Activated T-helper 1 cell treated with anti-CD3 and anti-CD28 coated beads, Interleukin-12 subunit alpha, Interleukin-12 subunit beta, Interleukin-2, Interleukin-4 antibody, amounts not matched to agents 30 ng/mL and 10 ng/mL and 1 ng/mL, durations not matched to agents 14 hours and 24 hours and 36 hours (primary cell): ENCODE results near the gene MIA3. TPM values are rescaled to one million over a fixed set of nuclear protein-coding genes. Genes with fewer than 3 reads are reported as not detected.
A peak's percentile ranks its signal among the peaks of the same experiment; 100 is the strongest.
"Not testable (repeated sequence)": the region's sequence is repeated elsewhere in the genome, so short reads cannot be mapped to it uniquely, and the experiment has no call there.

Experiments used
- DNase-seq: peaks from one replicate; pipeline ENCODE4 v3.0.0; 2021; ENCODE audit warnings: low spot score
- H3K27ac Mint-ChIP-seq: one replicate; pipeline ENCODE4 v1.8.0; 2021; ENCODE audit warnings: mild to moderate bottlenecking, mixed read lengths
- H3K27me3 Mint-ChIP-seq: one replicate; pipeline ENCODE4 v1.8.0; 2022; ENCODE audit warnings: mild to moderate bottlenecking, moderate library complexity, mixed read lengths; ENCODE audit not compliant: insufficient read depth
- H3K36me3 Mint-ChIP-seq: one replicate; pipeline ENCODE4 v1.8.0; 2021; ENCODE audit warnings: low read depth, mixed read lengths
- H3K4me1 Mint-ChIP-seq: one replicate; pipeline ENCODE4 v1.8.0; 2021; ENCODE audit warnings: low read depth, mixed read lengths
- H3K4me3 Mint-ChIP-seq: one replicate; pipeline ENCODE4 v1.8.0; 2021; ENCODE audit warnings: mild to moderate bottlenecking, moderate library complexity, mixed read lengths
- H3K9me3 Mint-ChIP-seq: one replicate; pipeline ENCODE4 v1.8.0; 2021; ENCODE audit warnings: mixed read lengths
- intact Hi-C: fragments of 100-400 bp; cut with micrococcal nuclease; formaldehyde crosslinking; loops from one replicate; pipeline ENCODE4 v1.15.1; 2024
- total RNA-seq: library from RNA; stranded (reverse); gene quantifications from 2 replicates; pipeline ENCODE4 v1.2.3, GENCODE V29; 2022

MIA3 gene
- total RNA-seq, 1 donor from 2014 or later, result 42.8 TPM

- H3K27me3 Mint-ChIP-seq, result no peaks in the 10 kb centered on the region
- H3K9me3 Mint-ChIP-seq, result no peaks in the 10 kb centered on the region
- intact Hi-C loops, result loop anchor here (1.0 to 10.0 kb wide), 6 partner anchors 58 to 1780 kb away; partner anchors contain the start of gene WDR26
- H3K4me3 Mint-ChIP-seq, result peak overlapping the region; percentile 5
- H3K36me3 Mint-ChIP-seq, result peaks cover 76% of the 10 kb centered on the region
- DNase-seq, result peak; percentile 73
- peak overlapping the region; percentile 61 for H3K27ac Mint-ChIP-seq
- peaks cover 59% of the 10 kb centered on the region for H3K4me1 Mint-ChIP-seq
Measured at GRCh38 chr1:222654849-222655248, 37.0 kb downstream of the MIA3 start.

DNA sequence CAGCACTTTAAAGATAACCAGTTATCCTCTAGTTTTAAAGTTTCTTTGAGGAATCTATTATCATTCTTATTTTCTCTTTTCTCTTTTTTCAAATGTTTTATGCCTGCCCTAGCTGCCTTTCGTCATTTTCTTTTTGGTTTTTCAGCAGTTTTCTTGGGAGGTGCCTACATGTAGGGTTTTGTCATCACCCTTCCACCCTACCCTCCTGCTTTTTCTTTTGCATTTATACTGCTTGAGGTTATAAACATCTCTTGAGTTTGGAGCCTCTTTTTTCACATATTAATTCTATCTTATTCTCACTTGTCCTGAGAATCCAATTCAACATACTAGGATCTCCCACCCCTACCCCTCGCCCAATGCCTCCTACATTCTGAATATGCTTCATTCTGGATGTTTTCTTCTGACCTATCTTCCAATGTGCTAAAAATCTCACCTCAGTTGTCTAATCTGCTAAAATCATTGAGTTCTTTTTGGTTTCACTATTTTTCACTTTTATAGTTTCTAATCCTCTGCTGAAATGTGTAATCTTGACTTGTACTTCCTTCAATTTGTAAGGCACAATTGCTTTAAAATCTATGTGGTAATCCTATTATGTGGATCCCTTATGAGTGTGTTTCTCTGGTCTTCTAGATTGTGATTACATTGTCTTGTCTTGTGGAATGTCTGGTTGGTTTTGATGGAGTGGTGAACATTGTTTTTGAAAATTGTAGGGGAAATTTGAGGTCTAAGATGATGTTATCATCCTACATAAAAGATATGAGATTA is 38.7 kb downstream of the MIA3 start:
- no peaks in the 10 kb centered on the region for H3K27me3 Mint-ChIP-seq
- no peak overlapping the region for H3K4me3 Mint-ChIP-seq
- H3K9me3 Mint-ChIP-seq, result no peaks in the 10 kb centered on the region
- H3K4me1 Mint-ChIP-seq, result peaks cover 56% of the 10 kb centered on the region
- no peak for DNase-seq
- intact Hi-C loops, result loop anchor here (10.0 kb wide), 4 partner anchors 428 to 1778 kb away; partner anchors contain the start of gene WDR26
- no peak overlapping the region for H3K27ac Mint-ChIP-seq
- peaks cover 80% of the 10 kb centered on the region for H3K36me3 Mint-ChIP-seq

GRCh38 chr1:222657899-222658298 is 40.0 kb downstream of the MIA3 start:
- no peaks in the 10 kb centered on the region for H3K27me3 Mint-ChIP-seq
- no peak for DNase-seq
- no peaks in the 10 kb centered on the region for H3K9me3 Mint-ChIP-seq
- H3K4me1 Mint-ChIP-seq, result peaks cover 54% of the 10 kb centered on the region
- peaks cover 76% of the 10 kb centered on the region for H3K36me3 Mint-ChIP-seq
- intact Hi-C loops, result loop anchor here (10.0 kb wide), 4 partner anchors 427 to 1777 kb away; partner anchors contain the start of gene WDR26
- no peak overlapping the region for H3K4me3 Mint-ChIP-seq
- no peak overlapping the region for H3K27ac Mint-ChIP-seq

DNA sequence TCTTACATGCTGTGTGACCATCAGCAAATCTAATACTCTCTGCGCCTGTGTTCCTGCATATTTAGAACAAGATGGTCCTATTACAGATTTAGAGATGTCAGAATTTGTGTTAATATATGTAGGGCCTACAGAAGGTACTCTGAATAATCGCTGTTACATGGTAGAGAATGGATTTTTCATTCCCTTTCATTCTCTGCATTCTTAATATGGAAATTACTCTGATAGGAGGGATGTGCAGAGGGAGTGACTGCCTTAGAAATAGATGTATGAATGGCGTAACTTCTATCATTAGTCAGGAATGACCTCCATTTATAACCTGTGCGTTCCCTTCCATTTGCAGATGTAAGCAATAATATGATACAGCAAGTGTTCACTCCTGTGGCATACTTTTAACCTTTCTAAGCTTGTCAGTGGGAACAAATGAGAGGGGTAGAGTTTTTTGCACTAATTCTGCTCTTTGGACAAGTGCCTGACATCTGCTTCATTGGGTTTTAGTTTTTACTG is 45.6 kb downstream of the MIA3 start:
- H3K36me3 Mint-ChIP-seq, result peaks cover 52% of the 10 kb centered on the region
- no peaks in the 10 kb centered on the region for H3K27me3 Mint-ChIP-seq
- no peak overlapping the region for H3K27ac Mint-ChIP-seq
- DNase-seq, result no peak
- no peaks in the 10 kb centered on the region for H3K9me3 Mint-ChIP-seq
- peaks cover 13% of the 10 kb centered on the region for H3K4me1 Mint-ChIP-seq
- no peak overlapping the region for H3K4me3 Mint-ChIP-seq
- intact Hi-C loops, result no loop called here

DNA sequence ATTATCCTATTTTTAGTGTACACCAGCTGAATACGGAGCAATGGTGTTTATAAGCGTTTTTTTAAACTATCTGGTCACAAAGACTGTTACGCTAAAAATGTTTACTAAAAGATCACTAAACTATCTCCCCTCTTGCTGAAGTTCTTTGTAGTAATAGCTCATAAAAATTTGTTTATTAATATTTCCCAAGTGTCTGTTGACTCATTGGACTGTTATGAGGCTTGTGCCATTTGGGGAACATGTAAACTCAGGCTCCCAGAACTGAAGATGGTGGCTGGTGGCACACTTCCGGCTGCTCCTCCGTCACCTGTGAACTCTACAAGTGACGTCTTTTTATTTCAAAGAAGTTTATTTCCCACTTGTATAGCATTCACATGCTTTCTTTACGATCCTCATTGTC is 48.1 kb downstream of the MIA3 start:
- Mint-ChIP-seq H3K9me3 (no peaks in the 10 kb centered on the region), H3K27me3 (no peaks in the 10 kb centered on the region), H3K4me3 (no peak overlapping the region), H3K27ac (no peak overlapping the region), H3K4me1 (peaks cover 20% of the 10 kb centered on the region), H3K36me3 (peaks cover 38% of the 10 kb centered on the region)
- no peak for DNase-seq
- intact Hi-C loops, result no loop called here

DNA sequence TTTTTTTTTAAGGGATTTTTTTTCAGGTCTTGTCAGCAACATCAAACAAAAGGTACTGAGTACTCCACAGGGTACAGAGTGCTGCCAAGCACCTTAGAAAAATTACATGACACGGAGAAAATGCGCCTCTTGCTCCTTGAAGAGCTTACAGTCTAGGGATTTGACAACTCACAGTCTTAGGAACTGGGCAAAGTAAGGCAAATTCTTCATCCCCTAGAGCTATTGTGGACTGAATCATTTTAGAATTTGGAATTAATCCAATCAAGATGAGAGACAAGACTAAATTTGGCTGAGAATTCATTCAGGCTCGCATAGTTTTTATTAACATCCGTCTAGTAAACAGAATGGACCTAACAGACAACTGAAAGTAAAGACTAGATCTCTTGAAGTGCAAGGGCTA is 50.3 kb downstream of the MIA3 start:
- H3K27ac Mint-ChIP-seq, H3K9me3 Mint-ChIP-seq, DNase-seq, intact Hi-C loops, H3K4me3 Mint-ChIP-seq, H3K4me1 Mint-ChIP-seq, H3K27me3 Mint-ChIP-seq: not testable (repeated sequence)
- H3K36me3 Mint-ChIP-seq, result peaks cover 37% of the 10 kb centered on the region

DNA sequence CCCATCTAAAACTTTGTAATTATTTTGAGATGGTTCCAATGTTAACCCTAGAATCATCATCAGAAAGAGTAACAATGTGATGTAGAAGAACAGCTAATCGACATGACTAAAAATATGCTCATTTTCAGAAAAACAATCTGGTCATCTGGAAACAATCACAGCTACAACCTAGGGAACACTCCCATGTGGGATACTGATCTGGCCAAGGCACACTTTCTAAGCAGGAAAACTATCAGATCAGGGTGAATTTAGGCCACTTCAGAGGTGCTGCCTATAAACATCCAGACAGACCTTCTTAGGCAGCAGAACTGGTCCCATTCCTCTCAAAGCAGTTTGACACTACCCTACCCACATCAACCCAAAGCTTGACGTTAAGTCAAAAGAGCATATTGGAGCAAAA is 51.2 kb downstream of the MIA3 start:
- H3K27ac Mint-ChIP-seq, H3K9me3 Mint-ChIP-seq, intact Hi-C loops, H3K27me3 Mint-ChIP-seq, H3K4me3 Mint-ChIP-seq, H3K4me1 Mint-ChIP-seq, DNase-seq: not testable (repeated sequence)
- peaks cover 32% of the 10 kb centered on the region for H3K36me3 Mint-ChIP-seq

GRCh38 chr1:222670110-222670509 is 52.2 kb downstream of the MIA3 start:
- no peak for DNase-seq
- Mint-ChIP-seq H3K27me3 (no peaks in the 10 kb centered on the region), H3K27ac (peak overlapping the region; percentile 13), H3K36me3 (peaks cover 37% of the 10 kb centered on the region), H3K4me1 (peaks cover 7% of the 10 kb centered on the region), H3K9me3 (no peaks in the 10 kb centered on the region), H3K4me3 (no peak overlapping the region)
- intact Hi-C loops, result no loop called here

DNA sequence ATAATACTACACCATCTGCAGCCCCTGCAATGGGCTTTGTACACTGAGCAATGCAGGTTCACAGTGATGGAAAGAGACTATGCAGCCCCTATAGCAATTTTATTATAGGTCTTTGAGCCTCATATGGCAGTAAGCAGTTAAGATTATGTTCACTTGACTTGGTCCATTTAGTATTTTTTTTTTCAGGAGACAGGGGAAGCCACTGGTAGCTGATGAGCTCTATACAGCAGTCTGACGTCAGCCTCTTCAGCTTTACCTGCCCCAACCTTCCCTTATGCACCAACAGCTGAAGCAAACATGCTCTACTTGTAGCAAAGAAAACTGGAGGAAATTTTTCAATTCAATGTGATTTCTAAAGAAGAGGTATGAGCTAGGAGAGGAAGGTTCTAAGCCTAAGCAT is 62.2 kb downstream of the MIA3 start:
- intact Hi-C loops, result no loop called here
- Mint-ChIP-seq H3K4me3 (no peak overlapping the region), H3K9me3 (no peaks in the 10 kb centered on the region), H3K36me3 (peaks cover 14% of the 10 kb centered on the region), H3K4me1 (no peaks in the 10 kb centered on the region), H3K27ac (no peak overlapping the region), H3K27me3 (no peaks in the 10 kb centered on the region)
- DNase-seq, result no peak

GRCh38 chr1:222691016-222691415 is 73.1 kb downstream of the MIA3 start:
- no peak overlapping the region for H3K4me3 Mint-ChIP-seq
- no peaks in the 10 kb centered on the region for H3K27me3 Mint-ChIP-seq
- H3K27ac Mint-ChIP-seq, result no peak overlapping the region
- no peak for DNase-seq
- no peaks in the 10 kb centered on the region for H3K4me1 Mint-ChIP-seq
- peaks cover 13% of the 10 kb centered on the region for H3K36me3 Mint-ChIP-seq
- intact Hi-C loops, result no loop called here
- no peaks in the 10 kb centered on the region for H3K9me3 Mint-ChIP-seq

GRCh38 chr1:222694927-222695326 is 77.0 kb downstream of the MIA3 start:
- H3K27ac Mint-ChIP-seq, result no peak overlapping the region
- H3K36me3 Mint-ChIP-seq, result peaks cover 13% of the 10 kb centered on the region
- no peaks in the 10 kb centered on the region for H3K4me1 Mint-ChIP-seq
- no peaks in the 10 kb centered on the region for H3K9me3 Mint-ChIP-seq
- no peak for DNase-seq
- no peaks in the 10 kb centered on the region for H3K27me3 Mint-ChIP-seq
- intact Hi-C loops, result no loop called here
- no peak overlapping the region for H3K4me3 Mint-ChIP-seq

- H3K4me3 Mint-ChIP-seq, result no peak overlapping the region
- no peak for DNase-seq
- intact Hi-C loops, result no loop called here
- H3K27me3 Mint-ChIP-seq, result no peaks in the 10 kb centered on the region
- no peaks in the 10 kb centered on the region for H3K9me3 Mint-ChIP-seq
- H3K36me3 Mint-ChIP-seq, result peaks cover 14% of the 10 kb centered on the region
- no peaks in the 10 kb centered on the region for H3K4me1 Mint-ChIP-seq
- H3K27ac Mint-ChIP-seq, result no peak overlapping the region
Measured at GRCh38 chr1:222696741-222697140, 78.8 kb downstream of the MIA3 start.

DNA sequence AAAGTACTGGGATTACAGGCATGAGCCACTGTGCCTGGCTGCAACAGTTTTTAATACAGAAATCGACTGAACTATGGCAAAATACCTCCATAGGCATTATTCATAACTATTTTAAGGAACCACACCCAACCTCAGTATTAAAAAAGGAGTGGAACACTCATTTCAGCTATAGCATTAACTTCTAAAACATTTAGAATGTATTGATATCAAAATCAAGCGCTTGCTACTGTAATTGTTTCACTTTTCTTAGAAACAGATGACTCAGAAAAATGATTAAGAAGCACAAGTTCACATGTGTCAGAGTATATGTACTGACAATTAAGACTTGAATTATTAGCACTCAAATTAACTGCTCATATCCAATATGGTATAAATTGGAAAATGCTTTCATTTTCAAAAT is 79.3 kb downstream of the MIA3 start:
- Mint-ChIP-seq H3K27me3 (no peaks in the 10 kb centered on the region), H3K27ac (no peak overlapping the region), H3K36me3 (peaks cover 15% of the 10 kb centered on the region), H3K4me3 (no peak overlapping the region), H3K9me3 (no peaks in the 10 kb centered on the region), H3K4me1 (peaks cover under 1% of the 10 kb centered on the region)
- intact Hi-C loops, result no loop called here
- DNase-seq, result no peak
